H9 (cell line): ENCODE measurements around the gene FCRL6. TPM values are rescaled to one million over a fixed set of nuclear protein-coding genes. Genes with fewer than 3 reads are reported as not detected.

Source experiments
- DNase-seq: peaks from one replicate; pipeline ENCODE4 v3.0.0-alpha.2; 2017
- H2AFZ ChIP-seq: one replicate; pipeline ENCODE4 v1.6.1; 2013; ENCODE audit warnings: mild to moderate bottlenecking, low read length, control low read depth, moderate library complexity
- H2AK5ac ChIP-seq: 2 replicates; pipeline ENCODE4 v1.6.1; 2013; ENCODE audit warnings: low read length, control low read depth, mixed read lengths; ENCODE audit not compliant: insufficient read length
- H2BK120ac ChIP-seq: one replicate; pipeline ENCODE4 v1.6.1; 2013; ENCODE audit warnings: low read depth, mild to moderate bottlenecking, low read length, control low read depth, inconsistent platforms; ENCODE audit not compliant: poor library complexity, severe bottlenecking
- H2BK12ac ChIP-seq: 2 replicates; pipeline ENCODE4 v1.6.1; 2013; ENCODE audit warnings: low read length, control low read depth, mixed read lengths, low read depth; ENCODE audit not compliant: insufficient read length
- H2BK15ac ChIP-seq: 2 replicates; pipeline ENCODE4 v1.6.1; 2013; ENCODE audit warnings: low read depth, low read length, control low read depth
- H2BK20ac ChIP-seq: one replicate; pipeline ENCODE4 v1.6.1; 2013; ENCODE audit warnings: low read depth, mild to moderate bottlenecking, low read length, control low read depth, inconsistent platforms; ENCODE audit not compliant: poor library complexity, severe bottlenecking
- H2BK5ac ChIP-seq: 2 replicates; pipeline ENCODE4 v1.6.1; 2013; ENCODE audit warnings: low read length, control low read depth, mixed read lengths; ENCODE audit not compliant: insufficient read length
- H3K14ac ChIP-seq: 2 replicates; pipeline ENCODE4 v1.6.1; 2013; ENCODE audit warnings: low read length, control low read depth; ENCODE audit not compliant: insufficient read depth
- H3K18ac ChIP-seq: 2 replicates; pipeline ENCODE4 v1.6.1; 2013; ENCODE audit warnings: low read depth, mild to moderate bottlenecking, mixed read lengths, low read length, control low read depth; ENCODE audit not compliant: insufficient read length
- H3K23ac ChIP-seq: 2 replicates; pipeline ENCODE4 v1.6.1; 2013; ENCODE audit warnings: low read length, control low read depth, mixed read lengths, low read depth; ENCODE audit not compliant: insufficient read length
- H3K23me2 ChIP-seq: 2 replicates; pipeline ENCODE4 v1.6.1; 2013; ENCODE audit warnings: low read depth, mild to moderate bottlenecking, mixed read lengths, low read length, control low read depth; ENCODE audit not compliant: insufficient read length, poor library complexity, severe bottlenecking
- H3K27ac ChIP-seq: 2 replicates; pipeline ENCODE4 v1.5.1; 2013; ENCODE audit warnings: low read length, control low read depth, mixed read lengths, low read depth; ENCODE audit not compliant: insufficient read length
- H3K27me3 ChIP-seq: 2 replicates; pipeline ENCODE4 v1.6.1; 2013; ENCODE audit warnings: low read length, control low read depth, inconsistent platforms; ENCODE audit not compliant: insufficient read depth
- H3K4ac ChIP-seq: 2 replicates; pipeline ENCODE4 v1.6.1; 2013; ENCODE audit warnings: low read depth, mild to moderate bottlenecking, control low read depth, inconsistent platforms, low read length, moderate library complexity
- H3K4me1 ChIP-seq: 2 replicates; pipeline ENCODE4 v1.6.1; 2013; ENCODE audit warnings: low read length, control low read depth, inconsistent platforms; ENCODE audit not compliant: insufficient read depth
- H3K4me2 ChIP-seq: 2 replicates; pipeline ENCODE4 v1.6.1; 2013; ENCODE audit warnings: low read length, control low read depth, mixed read lengths; ENCODE audit not compliant: insufficient read length, insufficient read depth
- H3K56ac ChIP-seq: 2 replicates; pipeline ENCODE4 v1.6.1; 2013; ENCODE audit warnings: low read depth, mild to moderate bottlenecking, mixed read lengths, low read length, control low read depth; ENCODE audit not compliant: insufficient read length
- H3K79me1 ChIP-seq: 2 replicates; pipeline ENCODE4 v1.6.1; 2013; ENCODE audit warnings: low read depth, mild to moderate bottlenecking, moderate library complexity, low read length, control low read depth, inconsistent platforms; ENCODE audit not compliant: insufficient read depth, poor library complexity, severe bottlenecking
- H3K79me2 ChIP-seq: 2 replicates; pipeline ENCODE4 v1.6.1; 2013; ENCODE audit warnings: low read length, control low read depth, inconsistent platforms; ENCODE audit not compliant: insufficient read depth
- H3K9ac ChIP-seq: 2 replicates; pipeline ENCODE4 v1.6.1; 2013; ENCODE audit warnings: low read length, control low read depth, mixed read lengths; ENCODE audit not compliant: insufficient read length; ENCODE audit errors: extremely low read depth
- H3K9me3 ChIP-seq: one replicate; pipeline ENCODE4 v1.6.1; 2013; ENCODE audit warnings: low read depth, low read length, inconsistent platforms; ENCODE audit not compliant: control insufficient read depth
- H3T11ph ChIP-seq: one replicate; pipeline ENCODE4 v1.6.1; 2013; ENCODE audit warnings: mild to moderate bottlenecking, low read length, control low read depth, inconsistent platforms
- H4K20me1 ChIP-seq: one replicate; pipeline ENCODE4 v1.6.1; 2013; ENCODE audit not compliant: control insufficient read depth, insufficient read length, insufficient read depth
- H4K5ac ChIP-seq: 2 replicates; pipeline ENCODE4 v1.6.1; 2013; ENCODE audit warnings: low read depth, mild to moderate bottlenecking, mixed read lengths, low read length, control low read depth; ENCODE audit not compliant: insufficient read length
- H4K8ac ChIP-seq: replicated peaks from 2 replicates; pipeline ENCODE4 v1.6.1; 2013; ENCODE audit warnings: low read length, control low read depth, mixed read lengths, low read depth; ENCODE audit not compliant: insufficient read length
- H4K91ac ChIP-seq: 2 replicates; pipeline ENCODE4 v1.6.1; 2013; ENCODE audit warnings: low read depth, mild to moderate bottlenecking, moderate library complexity, mixed read lengths, low read length, control low read depth; ENCODE audit not compliant: insufficient read length
- H3K27ac Mint-ChIP-seq, 3 experiments: 2 replicates in 2 of 3; 3 replicates in 1 of 3; pipeline ENCODE4 v1.8.0; 2020 to 2021; ENCODE audit warnings: mixed read lengths in 3 of 3, mild to moderate bottlenecking in 1 of 3, moderate library complexity in 1 of 3
- H3K27me3 Mint-ChIP-seq: 2 replicates; pipeline ENCODE4 v1.8.0; 2021; ENCODE audit warnings: low read depth, mild to moderate bottlenecking, moderate library complexity, mixed read lengths
- H3K36me3 Mint-ChIP-seq, 3 experiments: 2 replicates in 2 of 3; 3 replicates in 1 of 3; pipeline ENCODE4 v1.8.0; 2020 to 2021; ENCODE audit warnings: low read depth in 3 of 3, mixed read lengths in 3 of 3; ENCODE audit not compliant: insufficient read depth in 1 of 3
- H3K4me1 Mint-ChIP-seq, 2 experiments: 2 replicates each; pipeline ENCODE4 v1.8.0; 2020; ENCODE audit warnings: mixed read lengths in 2 of 2
- H3K4me3 Mint-ChIP-seq, 2 experiments: 2 replicates in 1 of 2; 3 replicates in 1 of 2; pipeline ENCODE4 v1.8.0; 2020 to 2021; ENCODE audit warnings: mild to moderate bottlenecking in 2 of 2, mixed read lengths in 2 of 2, moderate library complexity in 1 of 2
- H3K9me3 Mint-ChIP-seq, 2 experiments: 2 replicates in 1 of 2; 3 replicates in 1 of 2; pipeline ENCODE4 v1.8.0; 2020; ENCODE audit warnings: mild to moderate bottlenecking in 2 of 2, mixed read lengths in 2 of 2, moderate library complexity in 1 of 2
- WGBS: extraction: QIAGEN DNeasy Blood & Tissue Kit; methylation state at CpG from one replicate; pipeline ENCODE4 v1.1.7; 2013; ENCODE audit warnings: missing lambda C conversion rate, low lambda C conversion rate, mixed read lengths; ENCODE audit not compliant: insufficient read length; ENCODE audit errors: extremely low coverage; 5-methylcytosine and 5-hydroxymethylcytosine counted together
- total RNA-seq: library from RNA; stranded (reverse); gene quantifications from 2 replicates; pipeline ENCODE4 v1.2.1, GENCODE V29; 2021
- TF ChIP-seq, protein P1 (sequence below): fragments of 200-600 bp; sonication (generic); conservative IDR thresholded peaks from 3 replicates; pipeline ENCODE4 v1.8.0; 2021; ENCODE audit warnings: antibody characterized with exemption, mild to moderate bottlenecking

FCRL6 gene
- total RNA-seq, 1 experiment from 2014 or later = not detected

DNA sequence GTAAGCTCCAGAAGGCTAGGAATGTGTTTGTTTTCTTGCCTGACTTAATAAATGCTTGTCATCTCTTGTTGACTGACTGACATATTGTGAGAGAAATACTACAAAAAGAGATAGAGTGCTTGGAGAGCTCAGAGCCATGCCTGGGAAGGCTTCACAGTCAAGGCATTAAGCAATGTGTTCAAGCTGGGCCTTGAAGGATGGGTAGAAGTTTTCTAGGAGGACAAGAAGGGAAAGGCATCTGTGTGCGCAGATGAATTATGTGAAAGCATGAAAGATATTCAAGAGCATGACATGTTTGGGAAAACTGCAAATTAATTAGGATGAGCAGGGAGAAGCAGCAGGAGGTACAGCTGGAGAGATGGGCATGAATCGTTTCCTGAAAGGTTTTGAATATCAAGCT is 30.1 kb downstream of the FCRL6 start:
- Histone ChIP-seq H3K4me2 (no peak overlapping the region), H3T11ph (no peak overlapping the region), H3K23ac (no peak overlapping the region), H4K5ac (no peak overlapping the region), H3K9me3 (no peaks in the 10 kb centered on the region), H4K20me1 (no peaks in the 10 kb centered on the region), H2BK5ac (no peak overlapping the region), H4K8ac (no peak overlapping the region), H3K56ac (no peak overlapping the region), H2BK12ac (no peak overlapping the region), H2BK120ac (no peak overlapping the region), H3K23me2 (no peaks in the 10 kb centered on the region), H3K14ac (no peak overlapping the region), H3K4ac (no peak overlapping the region), H3K4me1 (no peaks in the 10 kb centered on the region), H2BK15ac (no peak overlapping the region), H3K79me2 (no peaks in the 10 kb centered on the region), H3K27me3 (no peaks in the 10 kb centered on the region), H4K91ac (no peak overlapping the region), H3K79me1 (no peaks in the 10 kb centered on the region), H3K9ac (no peak overlapping the region), H2AK5ac (no peak overlapping the region), H2BK20ac (no peak overlapping the region), H3K18ac (no peak overlapping the region), H2AFZ (no peak overlapping the region), H3K27ac (no peak overlapping the region)
- Mint-ChIP-seq H3K27ac (peak overlapping the region in 1 of 3 experiments; percentile 26; a peak in 2 of 7 replicates), H3K4me3 (no peak overlapping the region), H3K36me3 (no peaks in the 10 kb centered on the region), H3K27me3 (peaks cover 46% of the 10 kb centered on the region), H3K9me3 (no peaks in the 10 kb centered on the region), H3K4me1 (peaks cover 19 to 20% of the 10 kb centered on the region in 2 experiments)
- TF ChIP-seq, protein P1, sequence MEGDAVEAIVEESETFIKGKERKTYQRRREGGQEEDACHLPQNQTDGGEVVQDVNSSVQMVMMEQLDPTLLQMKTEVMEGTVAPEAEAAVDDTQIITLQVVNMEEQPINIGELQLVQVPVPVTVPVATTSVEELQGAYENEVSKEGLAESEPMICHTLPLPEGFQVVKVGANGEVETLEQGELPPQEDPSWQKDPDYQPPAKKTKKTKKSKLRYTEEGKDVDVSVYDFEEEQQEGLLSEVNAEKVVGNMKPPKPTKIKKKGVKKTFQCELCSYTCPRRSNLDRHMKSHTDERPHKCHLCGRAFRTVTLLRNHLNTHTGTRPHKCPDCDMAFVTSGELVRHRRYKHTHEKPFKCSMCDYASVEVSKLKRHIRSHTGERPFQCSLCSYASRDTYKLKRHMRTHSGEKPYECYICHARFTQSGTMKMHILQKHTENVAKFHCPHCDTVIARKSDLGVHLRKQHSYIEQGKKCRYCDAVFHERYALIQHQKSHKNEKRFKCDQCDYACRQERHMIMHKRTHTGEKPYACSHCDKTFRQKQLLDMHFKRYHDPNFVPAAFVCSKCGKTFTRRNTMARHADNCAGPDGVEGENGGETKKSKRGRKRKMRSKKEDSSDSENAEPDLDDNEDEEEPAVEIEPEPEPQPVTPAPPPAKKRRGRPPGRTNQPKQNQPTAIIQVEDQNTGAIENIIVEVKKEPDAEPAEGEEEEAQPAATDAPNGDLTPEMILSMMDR = no peak
- no CpG with 5 or more reads among the region's 2 CpGs for WGBS
- DNase-seq = no peak
